Neural cell (in vitro differentiated cells): ENCODE results near the gene CDKN2AIP. TPM values are rescaled to one million over a fixed set of nuclear protein-coding genes. Genes with fewer than 3 reads are reported as not detected.
A peak's percentile ranks its signal among the peaks of the same experiment; 100 is the strongest.
"Not testable (repeated sequence)": the region's sequence is repeated elsewhere in the genome, so short reads cannot be mapped to it uniquely, and the experiment has no call there.

Experiments used
- H2AFZ ChIP-seq: fragments of 200-600, 300-800 bp; sonication (generic), shearing (Covaris generic); 2 replicates; pipeline ENCODE4 v1.6.0; 2014; ENCODE audit warnings: low read depth, mild to moderate bottlenecking, antibody characterized with exemption, low read length, moderate library complexity
- H3F3A ChIP-seq: fragments of 200-600 bp; shearing (Covaris generic); 2 replicates; pipeline ENCODE4 v1.6.1; 2016; ENCODE audit warnings: mild to moderate bottlenecking, moderate library complexity, mixed read lengths, antibody characterized with exemption, low read length; ENCODE audit not compliant: insufficient read depth, poor library complexity, severe bottlenecking
- H3K27ac ChIP-seq: fragments of 200-600, 300-800 bp; sonication (generic), shearing (Covaris generic); 2 replicates; pipeline ENCODE4 v1.5.1; 2014; ENCODE audit warnings: mild to moderate bottlenecking, low read length, moderate library complexity
- H3K27me3 ChIP-seq: fragments of 300-800, 200-600 bp; sonication (generic), shearing (Covaris generic); 2 replicates; pipeline ENCODE4 v1.6.0; 2014; ENCODE audit warnings: mild to moderate bottlenecking, low read depth, low read length, moderate library complexity; ENCODE audit not compliant: insufficient read depth
- H3K36me3 ChIP-seq: fragments of 300-800, 200-600 bp; sonication (generic), shearing (Covaris generic); 2 replicates; pipeline ENCODE4 v1.5.1; 2014; ENCODE audit warnings: mild to moderate bottlenecking, antibody characterized with exemption, low read length, moderate library complexity; ENCODE audit not compliant: insufficient read depth
- H3K4me2 ChIP-seq: fragments of 300-800, 200-600 bp; sonication (generic), shearing (Covaris generic); 2 replicates; pipeline ENCODE4 v1.6.0; 2014; ENCODE audit warnings: mild to moderate bottlenecking, low read length
- H3K4me3 ChIP-seq: fragments of 300-800, 200-600 bp; sonication (generic), shearing (Covaris generic); 2 replicates; pipeline ENCODE4 v1.5.1; 2014; ENCODE audit warnings: mild to moderate bottlenecking, low read length, moderate library complexity
- H3K79me2 ChIP-seq: fragments of 200-600 bp; shearing (Covaris generic); replicated peaks from 2 replicates; pipeline ENCODE4 v1.6.0; 2014; ENCODE audit warnings: mild to moderate bottlenecking, low read length, moderate library complexity; ENCODE audit not compliant: insufficient read depth
- H3K9ac ChIP-seq: fragments of 300-800, 200-600 bp; sonication (generic), shearing (Covaris generic); 2 replicates; pipeline ENCODE4 v1.6.1; 2016; ENCODE audit warnings: mild to moderate bottlenecking, low read length, mixed read lengths
- H3K9me2 ChIP-seq: fragments of 200-600 bp; shearing (Covaris generic); 2 replicates; pipeline ENCODE4 v1.6.1; 2016; ENCODE audit warnings: mild to moderate bottlenecking, low read length, mixed read lengths; ENCODE audit not compliant: insufficient read depth
- H3K9me3 ChIP-seq: fragments of 200-600, 300-800 bp; sonication (generic), shearing (Covaris generic); 2 replicates; pipeline ENCODE4 v1.6.1; 2016; ENCODE audit warnings: mild to moderate bottlenecking, mixed run types, low read length, moderate library complexity, mixed read lengths
- H4K20me1 ChIP-seq: fragments of 200-600 bp; shearing (Covaris generic); 2 replicates; pipeline ENCODE4 v1.6.1; 2016; ENCODE audit warnings: mild to moderate bottlenecking, mixed run types; ENCODE audit not compliant: insufficient read depth
- EP300 ChIP-seq: fragments of 450-650 bp; conservative IDR thresholded peaks from 2 replicates; pipeline ENCODE4 v1.6.1; 2014; ENCODE audit warnings: antibody characterized with exemption, mild to moderate bottlenecking, moderate library complexity; ENCODE audit not compliant: poor library complexity, severe bottlenecking
- EZH2 ChIP-seq: fragments of 200-600, 300-800 bp; shearing (Covaris generic), sonication (generic); IDR thresholded peaks from 2 replicates; pipeline ENCODE4 v1.6.1; 2014; ENCODE audit warnings: antibody characterized with exemption, low read length, borderline replicate concordance, mild to moderate bottlenecking; ENCODE audit not compliant: insufficient read depth, poor library complexity, severe bottlenecking
- MXI1 ChIP-seq: fragments of 450-650 bp; conservative IDR thresholded peaks from 2 replicates; pipeline ENCODE4 v1.6.1; 2014; ENCODE audit warnings: antibody characterized with exemption, mild to moderate bottlenecking; ENCODE audit not compliant: poor library complexity, severe bottlenecking
- POLR2AphosphoS5 ChIP-seq: IDR thresholded peaks from 2 replicates; pipeline ENCODE4 v1.6.1; 2012
- RAD21 ChIP-seq: fragments of 450-650 bp; conservative IDR thresholded peaks from 2 replicates; pipeline ENCODE4 v1.6.1; 2014; ENCODE audit warnings: antibody characterized with exemption, mild to moderate bottlenecking, moderate library complexity
- SMC3 ChIP-seq: fragments of 450-650 bp; conservative IDR thresholded peaks from 2 replicates; pipeline ENCODE4 v1.6.1; 2014; ENCODE audit warnings: antibody characterized with exemption, mild to moderate bottlenecking, moderate library complexity; ENCODE audit not compliant: poor library complexity
- TAF1 ChIP-seq: IDR thresholded peaks from 2 replicates; pipeline ENCODE4 v1.6.1; 2012; ENCODE audit warnings: low read depth
- polyA plus RNA-seq: library from polyadenylated mRNA; depleted of rRNA; stranded (reverse); fragments of >200 nt; gene quantifications from 2 replicates; pipeline ENCODE4 v1.2.3, GENCODE V29; 2014
- TF ChIP-seq, protein P1 (sequence below): fragments of 450-650 bp; IDR thresholded peaks from 2 replicates; pipeline ENCODE4 v1.5.1; 2014; ENCODE audit warnings: antibody characterized with exemption, mild to moderate bottlenecking, moderate library complexity; ENCODE audit not compliant: poor library complexity, severe bottlenecking
- TF ChIP-seq, protein P2 (sequence below): IDR thresholded peaks from 2 replicates; pipeline ENCODE4 v1.6.1; 2012; ENCODE audit warnings: borderline replicate concordance

The CDKN2AIP gene
- polyA plus RNA-seq, 1 donor from 2014 or later, result 58.9 TPM

DNA sequence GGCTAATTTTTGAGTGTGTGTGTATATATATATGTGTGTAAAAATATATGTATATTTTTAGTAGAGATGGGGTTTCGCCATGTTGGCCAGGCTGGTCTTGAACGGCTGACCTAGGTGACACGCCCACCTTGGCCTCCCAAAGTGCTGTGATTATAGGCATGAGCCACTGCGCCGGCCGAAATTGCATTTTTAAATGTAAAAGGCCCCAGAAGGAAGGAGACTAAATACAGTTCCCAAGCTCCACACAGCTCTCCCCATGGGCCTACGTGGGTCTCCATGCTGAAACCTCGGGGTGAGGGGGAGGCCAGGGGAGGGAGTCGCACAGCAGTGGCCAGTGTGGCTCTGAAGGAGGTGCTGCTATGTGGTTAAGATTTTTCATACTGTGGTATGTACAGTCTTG, 12.8 kb upstream of the CDKN2AIP start:
- Histone ChIP-seq H3K4me3 (no peak overlapping the region), H3K9me3 (no peaks in the 10 kb centered on the region), H2AFZ (no peak overlapping the region), H3F3A (no peaks in the 10 kb centered on the region), H3K27ac (no peak overlapping the region), H3K79me2 (no peaks in the 10 kb centered on the region), H3K4me2 (no peak overlapping the region), H4K20me1 (no peaks in the 10 kb centered on the region), H3K9ac (no peak overlapping the region), H3K9me2 (no peaks in the 10 kb centered on the region), H3K36me3 (no peaks in the 10 kb centered on the region), H3K27me3 (no peaks in the 10 kb centered on the region)
- TF ChIP-seq, protein P1, sequence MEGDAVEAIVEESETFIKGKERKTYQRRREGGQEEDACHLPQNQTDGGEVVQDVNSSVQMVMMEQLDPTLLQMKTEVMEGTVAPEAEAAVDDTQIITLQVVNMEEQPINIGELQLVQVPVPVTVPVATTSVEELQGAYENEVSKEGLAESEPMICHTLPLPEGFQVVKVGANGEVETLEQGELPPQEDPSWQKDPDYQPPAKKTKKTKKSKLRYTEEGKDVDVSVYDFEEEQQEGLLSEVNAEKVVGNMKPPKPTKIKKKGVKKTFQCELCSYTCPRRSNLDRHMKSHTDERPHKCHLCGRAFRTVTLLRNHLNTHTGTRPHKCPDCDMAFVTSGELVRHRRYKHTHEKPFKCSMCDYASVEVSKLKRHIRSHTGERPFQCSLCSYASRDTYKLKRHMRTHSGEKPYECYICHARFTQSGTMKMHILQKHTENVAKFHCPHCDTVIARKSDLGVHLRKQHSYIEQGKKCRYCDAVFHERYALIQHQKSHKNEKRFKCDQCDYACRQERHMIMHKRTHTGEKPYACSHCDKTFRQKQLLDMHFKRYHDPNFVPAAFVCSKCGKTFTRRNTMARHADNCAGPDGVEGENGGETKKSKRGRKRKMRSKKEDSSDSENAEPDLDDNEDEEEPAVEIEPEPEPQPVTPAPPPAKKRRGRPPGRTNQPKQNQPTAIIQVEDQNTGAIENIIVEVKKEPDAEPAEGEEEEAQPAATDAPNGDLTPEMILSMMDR, result no peak
- no peak for TF ChIP-seq EZH2
- TF ChIP-seq, protein P2, sequence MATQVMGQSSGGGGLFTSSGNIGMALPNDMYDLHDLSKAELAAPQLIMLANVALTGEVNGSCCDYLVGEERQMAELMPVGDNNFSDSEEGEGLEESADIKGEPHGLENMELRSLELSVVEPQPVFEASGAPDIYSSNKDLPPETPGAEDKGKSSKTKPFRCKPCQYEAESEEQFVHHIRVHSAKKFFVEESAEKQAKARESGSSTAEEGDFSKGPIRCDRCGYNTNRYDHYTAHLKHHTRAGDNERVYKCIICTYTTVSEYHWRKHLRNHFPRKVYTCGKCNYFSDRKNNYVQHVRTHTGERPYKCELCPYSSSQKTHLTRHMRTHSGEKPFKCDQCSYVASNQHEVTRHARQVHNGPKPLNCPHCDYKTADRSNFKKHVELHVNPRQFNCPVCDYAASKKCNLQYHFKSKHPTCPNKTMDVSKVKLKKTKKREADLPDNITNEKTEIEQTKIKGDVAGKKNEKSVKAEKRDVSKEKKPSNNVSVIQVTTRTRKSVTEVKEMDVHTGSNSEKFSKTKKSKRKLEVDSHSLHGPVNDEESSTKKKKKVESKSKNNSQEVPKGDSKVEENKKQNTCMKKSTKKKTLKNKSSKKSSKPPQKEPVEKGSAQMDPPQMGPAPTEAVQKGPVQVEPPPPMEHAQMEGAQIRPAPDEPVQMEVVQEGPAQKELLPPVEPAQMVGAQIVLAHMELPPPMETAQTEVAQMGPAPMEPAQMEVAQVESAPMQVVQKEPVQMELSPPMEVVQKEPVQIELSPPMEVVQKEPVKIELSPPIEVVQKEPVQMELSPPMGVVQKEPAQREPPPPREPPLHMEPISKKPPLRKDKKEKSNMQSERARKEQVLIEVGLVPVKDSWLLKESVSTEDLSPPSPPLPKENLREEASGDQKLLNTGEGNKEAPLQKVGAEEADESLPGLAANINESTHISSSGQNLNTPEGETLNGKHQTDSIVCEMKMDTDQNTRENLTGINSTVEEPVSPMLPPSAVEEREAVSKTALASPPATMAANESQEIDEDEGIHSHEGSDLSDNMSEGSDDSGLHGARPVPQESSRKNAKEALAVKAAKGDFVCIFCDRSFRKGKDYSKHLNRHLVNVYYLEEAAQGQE, result no peak
- no peak for TF ChIP-seq SMC3
- no peak for TF ChIP-seq POLR2AphosphoS5
- no peak for TF ChIP-seq MXI1
- no peak for TF ChIP-seq EP300
- TF ChIP-seq RAD21, result no peak
- TF ChIP-seq TAF1, result no peak

DNA sequence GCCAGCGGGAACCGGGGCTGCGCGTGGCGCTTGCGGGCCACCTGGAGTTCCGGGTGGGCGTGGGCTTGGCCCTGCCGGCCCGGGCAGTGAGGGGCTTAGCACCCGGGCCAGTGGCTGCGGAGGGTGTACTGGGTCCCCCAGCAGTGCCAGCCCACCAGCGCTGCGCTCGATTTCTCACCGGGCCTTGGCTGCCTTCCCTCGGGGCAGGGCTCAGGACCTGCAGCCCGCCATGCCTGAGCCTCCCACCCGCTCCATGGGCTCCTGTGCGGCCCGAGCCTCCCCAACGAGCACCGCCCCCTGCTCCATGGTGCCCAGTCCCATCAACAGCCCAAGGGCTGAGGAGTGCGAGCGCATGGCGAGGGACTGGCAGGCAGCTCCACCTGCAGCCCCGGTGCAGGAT, 11.3 kb upstream of the CDKN2AIP start:
- H3K79me2 ChIP-seq, H2AFZ ChIP-seq, H3K27me3 ChIP-seq, H3K4me2 ChIP-seq, H3K27ac ChIP-seq, H3K9ac ChIP-seq, H3K9me2 ChIP-seq, H3K36me3 ChIP-seq, H4K20me1 ChIP-seq, H3K9me3 ChIP-seq, H3K4me3 ChIP-seq, H3F3A ChIP-seq: not testable (repeated sequence)

DNA sequence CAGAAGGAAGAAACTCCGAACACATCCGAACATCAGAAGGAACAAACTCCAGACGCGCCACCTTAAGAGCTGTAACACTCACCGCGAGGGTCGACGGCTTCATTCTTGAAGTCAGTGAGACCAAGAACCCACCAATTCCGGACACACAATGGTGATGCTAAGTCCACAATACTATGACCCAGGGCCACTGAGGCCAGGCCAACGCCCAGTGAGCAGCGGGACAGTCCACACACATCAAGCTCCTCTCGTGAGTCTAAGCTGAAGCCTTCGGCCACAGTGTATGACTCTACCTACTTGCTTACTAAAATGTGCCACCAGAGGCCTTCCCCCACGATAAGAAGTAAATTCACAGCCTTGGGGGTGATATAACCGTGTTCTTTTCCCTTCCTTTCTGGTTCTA, 10.2 kb upstream of the CDKN2AIP start:
- no peak overlapping the region for H3K9ac ChIP-seq
- H3K9me2 ChIP-seq, result no peaks in the 10 kb centered on the region
- no peaks in the 10 kb centered on the region for H3K9me3 ChIP-seq
- no peak overlapping the region for H3K4me3 ChIP-seq
- H3K27ac ChIP-seq, result peak overlapping the region; percentile 34
- no peaks in the 10 kb centered on the region for H3K79me2 ChIP-seq
- no peak overlapping the region for H2AFZ ChIP-seq
- no peaks in the 10 kb centered on the region for H3F3A ChIP-seq
- H3K27me3 ChIP-seq, result no peaks in the 10 kb centered on the region
- no peaks in the 10 kb centered on the region for H4K20me1 ChIP-seq
- TF ChIP-seq, protein P1, result no peak
- TF ChIP-seq, protein P2, result no peak
- TF ChIP-seq EP300, result no peak
- no peak for TF ChIP-seq MXI1
- H3K4me2 ChIP-seq, result peak overlapping the region; percentile 30
- no peaks in the 10 kb centered on the region for H3K36me3 ChIP-seq
